ENCODE data around the gene AIF1L.

AIF1L gene

DNA sequence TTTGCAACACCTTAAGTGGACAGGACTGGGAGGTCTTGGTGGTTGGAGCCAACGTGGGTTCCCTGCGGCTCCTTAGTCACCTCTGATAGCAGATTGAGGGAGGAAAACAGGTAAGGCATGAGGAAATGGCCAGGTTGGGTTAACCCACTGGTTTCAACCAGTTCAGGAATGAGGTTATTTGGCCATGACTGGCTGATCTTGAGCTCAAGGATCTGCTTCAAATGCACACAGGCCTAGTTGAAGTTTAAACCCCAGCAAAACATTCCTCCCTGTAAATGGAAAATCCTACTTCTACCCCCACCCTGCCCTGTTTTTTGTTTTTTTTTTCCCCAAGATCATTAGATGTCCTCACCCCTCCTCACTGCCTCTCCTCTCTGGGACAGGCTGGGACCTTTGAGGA, 25.8 kb downstream of the AIF1L start:
- Histone ChIP-seq H3K4me2 (ENCODE audit: low read length, poor library complexity, severe bottlenecking) (no peak overlapping the region), H3K9me3 (ENCODE audit: control insufficient read depth, low read length) (no peaks in the 10 kb centered on the region), H4K91ac (ENCODE audit: low read length) (no peak overlapping the region), H3K36me3 (ENCODE audit: control insufficient read depth in 1 of 2, insufficient read depth in 2 of 2, low read depth in 1 of 2, low read length in 2 of 2) (peaks cover 0 to 44% of the 10 kb centered on the region in 2 experiments), H3K4me1 (ENCODE audit: control insufficient read depth, insufficient read depth, low read depth, low read length) (peaks cover 29% of the 10 kb centered on the region), H3K4ac (ENCODE audit: low read depth in 1 of 2, low read length in 2 of 2) (no peak overlapping the region), H3K23ac (ENCODE audit: low read length in 2 of 2) (no peak overlapping the region), H4K8ac (ENCODE audit: low read length) (no peak overlapping the region), H2BK5ac (ENCODE audit: low read depth, low read length, poor library complexity, severe bottlenecking) (no peak overlapping the region), H2BK15ac (ENCODE audit: low read depth, poor library complexity, severe bottlenecking) (no peak overlapping the region), H3K79me1 (replicated peaks; ENCODE audit: low read length, poor library complexity, severe bottlenecking) (peaks cover 19% of the 10 kb centered on the region), H2AFZ (ENCODE audit: low read depth, low read length) (no peak overlapping the region), H3K14ac (ENCODE audit: low read length in 2 of 2) (no peak overlapping the region), H3K27ac (ENCODE audit: low read length, poor library complexity, severe bottlenecking) (peak overlapping the region; percentile 78), H3K18ac (ENCODE audit: low read depth in 1 of 2, low read length in 2 of 2) (no peak overlapping the region), H2BK120ac (ENCODE audit: low read depth, low read length) (no peak overlapping the region), H3K4me3 (ENCODE audit: insufficient read depth in 1 of 2, low read depth in 1 of 2, low read length in 2 of 2) (no peak overlapping the region), H3K27me3 (ENCODE audit: control insufficient read depth in 1 of 2, insufficient read depth in 1 of 2, low read length in 2 of 2) (peaks cover 0 to 12% of the 10 kb centered on the region in 2 experiments), H2BK12ac (ENCODE audit: low read length in 2 of 2) (no peak overlapping the region), H3K9ac (ENCODE audit: low read length) (no peak overlapping the region), H2AK5ac (ENCODE audit: low read length, severe bottlenecking) (no peak overlapping the region)
- no peak for DNase-seq
- 64% methylated on average over 2 of the region's 2 CpGs for WGBS

DNA sequence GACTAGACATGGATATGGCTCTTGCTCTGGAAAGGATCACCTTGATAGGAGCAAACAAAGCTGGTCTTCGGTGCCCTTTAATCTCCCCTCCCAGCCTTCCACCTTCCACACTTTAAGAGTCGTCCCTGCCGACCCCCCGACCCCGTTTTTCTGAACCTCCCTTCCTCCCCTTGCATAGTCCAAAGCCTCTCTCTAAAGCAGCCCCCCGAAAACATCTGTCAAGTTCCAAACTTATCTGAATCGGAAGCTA, 28.6 kb downstream of the AIF1L start:
- Histone ChIP-seq H2BK12ac (ENCODE audit: low read length in 2 of 2) (no peak overlapping the region), H3K4me3 (ENCODE audit: insufficient read depth in 1 of 2, low read depth in 1 of 2, low read length in 2 of 2) (peak overlapping the region; percentile 35 to 96), H4K91ac (ENCODE audit: low read length) (no peak overlapping the region), H3K4me2 (ENCODE audit: low read length, poor library complexity, severe bottlenecking) (peak overlapping the region; percentile 82), H3K36me3 (ENCODE audit: control insufficient read depth in 1 of 2, insufficient read depth in 2 of 2, low read depth in 1 of 2, low read length in 2 of 2) (peaks cover 24 to 27% of the 10 kb centered on the region in 2 experiments), H2AFZ (ENCODE audit: low read depth, low read length) (no peak overlapping the region), H4K8ac (ENCODE audit: low read length) (peak overlapping the region; percentile 41), H3K23ac (ENCODE audit: low read length in 2 of 2) (peak overlapping the region in 1 of 2 experiments; percentile 9), H3K14ac (ENCODE audit: low read length in 2 of 2) (no peak overlapping the region), H2BK15ac (ENCODE audit: low read depth, poor library complexity, severe bottlenecking) (no peak overlapping the region), H2BK120ac (ENCODE audit: low read depth, low read length) (peak overlapping the region; percentile 45), H3K4ac (ENCODE audit: low read depth in 1 of 2, low read length in 2 of 2) (peak overlapping the region in 1 of 2 experiments; percentile 72), H3K9ac (ENCODE audit: low read length) (peak overlapping the region; percentile 97), H2AK5ac (ENCODE audit: low read length, severe bottlenecking) (peak overlapping the region; percentile 3), H3K27ac (ENCODE audit: low read length, poor library complexity, severe bottlenecking) (peak overlapping the region; percentile 59), H3K4me1 (ENCODE audit: control insufficient read depth, insufficient read depth, low read depth, low read length) (peaks cover 22% of the 10 kb centered on the region), H3K27me3 (ENCODE audit: control insufficient read depth in 1 of 2, insufficient read depth in 1 of 2, low read length in 2 of 2) (peaks cover 0 to 2% of the 10 kb centered on the region in 2 experiments), H2BK5ac (ENCODE audit: low read depth, low read length, poor library complexity, severe bottlenecking) (no peak overlapping the region), H3K9me3 (ENCODE audit: control insufficient read depth, low read length) (no peaks in the 10 kb centered on the region), H3K79me1 (replicated peaks; ENCODE audit: low read length, poor library complexity, severe bottlenecking) (peaks cover 14% of the 10 kb centered on the region), H3K18ac (ENCODE audit: low read depth in 1 of 2, low read length in 2 of 2) (peak overlapping the region in 1 of 2 experiments; percentile 40)
- no peak for DNase-seq
- 4% methylated on average over 7 of the region's 7 CpGs for WGBS

DNA sequence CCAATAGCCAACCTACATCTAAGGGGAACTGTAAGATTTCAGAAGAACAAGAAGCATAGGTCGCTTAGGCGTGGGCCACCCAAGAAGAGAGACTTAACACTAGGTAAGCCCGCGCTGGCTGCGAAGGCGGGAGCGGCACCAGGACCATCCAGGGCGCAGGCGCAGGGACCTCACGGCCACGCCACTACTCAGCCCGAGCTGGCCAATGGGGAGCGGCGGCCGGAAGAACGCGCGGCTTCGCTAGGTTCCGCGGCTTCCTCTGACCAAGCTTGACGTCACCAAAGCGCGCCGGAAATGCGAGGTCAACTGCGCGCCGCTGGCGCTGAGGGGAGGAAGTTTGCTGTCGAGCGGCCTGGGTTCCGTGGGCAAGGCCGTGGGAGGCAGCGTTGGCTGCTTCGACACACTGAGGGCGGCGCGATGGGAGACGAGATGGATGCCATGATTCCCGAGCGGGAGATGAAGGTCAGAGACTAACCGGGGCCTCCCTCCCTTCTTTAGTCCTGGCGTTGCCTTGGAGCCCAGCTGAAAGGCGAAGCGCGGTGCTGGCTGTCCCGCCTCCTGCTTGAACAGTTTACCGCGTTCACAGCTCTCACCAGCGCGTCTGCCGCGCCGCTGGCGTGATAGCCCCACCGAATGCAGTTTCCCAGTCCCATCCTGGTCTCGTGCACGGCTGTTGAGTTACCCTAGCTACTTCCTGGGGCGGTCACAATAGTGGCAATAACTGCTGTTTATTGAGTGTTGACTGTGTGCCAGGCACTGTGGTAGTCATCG, 29.1 kb downstream of the AIF1L start, which contains the start of gene NUP214:
Gene NUP214, plus strand, starts transcription at position 299 of the 771 bp plus-strand sequence. Its CDS starts 119 bp downstream, at position 418.
- H3K27ac ChIP-seq (ENCODE audit: low read length, poor library complexity, severe bottlenecking) = peak within 1 kb of the TSS; percentile 59
- H3K9ac ChIP-seq (ENCODE audit: low read length) = peak within 1 kb of the TSS; percentile 97
- peak within 1 kb of the TSS; percentile 82 for H3K4me2 ChIP-seq (ENCODE audit: low read length, poor library complexity, severe bottlenecking)
- peak within 1 kb of the TSS; percentile 5 to 72 for H3K4ac ChIP-seq (ENCODE audit: low read depth in 1 of 2, low read length in 2 of 2)
- H3K23ac ChIP-seq (ENCODE audit: low read length in 2 of 2) = peak within 1 kb of the TSS in 1 of 2 experiments; percentile 9
- H4K8ac ChIP-seq (ENCODE audit: low read length) = peak within 1 kb of the TSS; percentile 90
- H3K9me3 ChIP-seq (ENCODE audit: control insufficient read depth, low read length) = no peaks in the 10 kb centered on the region
- no peak within 1 kb of the TSS for H2BK12ac ChIP-seq (ENCODE audit: low read length in 2 of 2)
- H3K4me1 ChIP-seq (ENCODE audit: control insufficient read depth, insufficient read depth, low read depth, low read length) = peaks cover 20% of the 10 kb centered on the region
- peaks cover 19 to 31% of the 10 kb centered on the region in 2 experiments for H3K36me3 ChIP-seq (ENCODE audit: control insufficient read depth in 1 of 2, insufficient read depth in 2 of 2, low read depth in 1 of 2, low read length in 2 of 2)
- WGBS = under 1% methylated on average over 61 of the region's 61 CpGs
- H2BK120ac ChIP-seq (ENCODE audit: low read depth, low read length) = peak within 1 kb of the TSS; percentile 45
- H3K4me3 ChIP-seq (ENCODE audit: insufficient read depth in 1 of 2, low read depth in 1 of 2, low read length in 2 of 2) = peak within 1 kb of the TSS; percentile 67 to 96
- no peak within 1 kb of the TSS for H2BK15ac ChIP-seq (ENCODE audit: low read depth, poor library complexity, severe bottlenecking)
- H3K18ac ChIP-seq (ENCODE audit: low read depth in 1 of 2, low read length in 2 of 2) = peak within 1 kb of the TSS; percentile 46 to 89
- DNase-seq = peak; percentile 97
- peak within 1 kb of the TSS; percentile 78 for H2AFZ ChIP-seq (ENCODE audit: low read depth, low read length)
- peak within 1 kb of the TSS; percentile 79 for H4K91ac ChIP-seq (ENCODE audit: low read length)
- no peak within 1 kb of the TSS for H2BK5ac ChIP-seq (ENCODE audit: low read depth, low read length, poor library complexity, severe bottlenecking)
- peaks cover 0 to under 1% of the 10 kb centered on the region in 2 experiments for H3K27me3 ChIP-seq (ENCODE audit: control insufficient read depth in 1 of 2, insufficient read depth in 1 of 2, low read length in 2 of 2)
- peak within 1 kb of the TSS in 1 of 2 experiments; percentile 2 for H3K14ac ChIP-seq (ENCODE audit: low read length in 2 of 2)
- H3K79me1 ChIP-seq (replicated peaks; ENCODE audit: low read length, poor library complexity, severe bottlenecking) = peaks cover 11% of the 10 kb centered on the region
- peak within 1 kb of the TSS; percentile 3 for H2AK5ac ChIP-seq (ENCODE audit: low read length, severe bottlenecking)

DNA sequence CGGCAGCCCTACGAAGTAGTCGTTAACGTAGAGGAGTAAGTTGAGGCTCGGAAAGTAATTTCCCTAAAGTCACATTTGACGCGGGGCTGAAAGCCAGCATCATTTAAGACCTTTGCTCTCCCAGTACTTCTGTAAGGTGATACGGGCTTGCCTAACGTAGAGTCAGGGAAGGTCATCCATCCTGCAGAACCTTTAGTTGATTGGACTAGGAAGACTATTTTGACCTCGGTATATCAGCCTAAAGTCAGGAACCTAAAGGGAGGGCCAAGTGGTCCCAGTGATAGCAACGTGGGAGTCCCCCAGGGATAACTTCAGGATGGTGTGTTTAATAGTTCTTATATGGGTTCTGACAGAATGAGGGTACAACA, 29.7 kb downstream of the AIF1L start:
- no peak overlapping the region for H4K91ac ChIP-seq (ENCODE audit: low read length)
- peak overlapping the region; percentile 78 for H2AFZ ChIP-seq (ENCODE audit: low read depth, low read length)

More for the DNA sequence above, 29.7 kb downstream of the AIF1L start:
- Histone ChIP-seq H2BK120ac (ENCODE audit: low read depth, low read length) (no peak overlapping the region), H2BK15ac (ENCODE audit: low read depth, poor library complexity, severe bottlenecking) (no peak overlapping the region), H3K18ac (ENCODE audit: low read depth in 1 of 2, low read length in 2 of 2) (no peak overlapping the region), H3K27me3 (ENCODE audit: control insufficient read depth in 1 of 2, insufficient read depth in 1 of 2, low read length in 2 of 2) (no peaks in the 10 kb centered on the region), H2BK5ac (ENCODE audit: low read depth, low read length, poor library complexity, severe bottlenecking) (no peak overlapping the region), H2AK5ac (ENCODE audit: low read length, severe bottlenecking) (no peak overlapping the region), H3K14ac (ENCODE audit: low read length in 2 of 2) (no peak overlapping the region), H3K27ac (ENCODE audit: low read length, poor library complexity, severe bottlenecking) (no peak overlapping the region), H2BK12ac (ENCODE audit: low read length in 2 of 2) (no peak overlapping the region), H3K4me3 (ENCODE audit: insufficient read depth in 1 of 2, low read depth in 1 of 2, low read length in 2 of 2) (peak overlapping the region; percentile 67 to 96), H3K79me1 (replicated peaks; ENCODE audit: low read length, poor library complexity, severe bottlenecking) (peaks cover 6% of the 10 kb centered on the region), H3K9ac (ENCODE audit: low read length) (peak overlapping the region; percentile 97), H3K4me1 (ENCODE audit: control insufficient read depth, insufficient read depth, low read depth, low read length) (peaks cover 15% of the 10 kb centered on the region), H3K4me2 (ENCODE audit: low read length, poor library complexity, severe bottlenecking) (peak overlapping the region; percentile 80), H3K4ac (ENCODE audit: low read depth in 1 of 2, low read length in 2 of 2) (peak overlapping the region; percentile 5 to 65), H3K36me3 (ENCODE audit: control insufficient read depth in 1 of 2, insufficient read depth in 2 of 2, low read depth in 1 of 2, low read length in 2 of 2) (peaks cover 14 to 36% of the 10 kb centered on the region in 2 experiments), H4K8ac (ENCODE audit: low read length) (peak overlapping the region; percentile 90), H3K9me3 (ENCODE audit: control insufficient read depth, low read length) (no peaks in the 10 kb centered on the region), H3K23ac (ENCODE audit: low read length in 2 of 2) (no peak overlapping the region)
- DNase-seq = no peak
- 11% methylated on average over 11 of the region's 11 CpGs for WGBS
